A673 (cell line): Measurements from ENCODE around the gene EEIG2.

Experiments used
- EZH2 ChIP-seq: fragments of 200-600 bp; sonication (generic); IDR thresholded peaks from 2 replicates; pipeline ENCODE4 v1.6.1; 2017; ENCODE audit warnings: borderline replicate concordance, low read depth, mild to moderate bottlenecking, mixed read lengths, antibody characterized with exemption, low read length; ENCODE audit not compliant: poor library complexity, severe bottlenecking
- TF ChIP-seq, protein P1 (sequence below): fragments of 300-800, 200-600 bp; sonication (generic); conservative IDR thresholded peaks from 2 replicates; pipeline ENCODE4 v1.5.1; 2017; ENCODE audit warnings: low read depth, mild to moderate bottlenecking, antibody characterized with exemption, low read length, moderate library complexity, mixed read lengths

DNA sequence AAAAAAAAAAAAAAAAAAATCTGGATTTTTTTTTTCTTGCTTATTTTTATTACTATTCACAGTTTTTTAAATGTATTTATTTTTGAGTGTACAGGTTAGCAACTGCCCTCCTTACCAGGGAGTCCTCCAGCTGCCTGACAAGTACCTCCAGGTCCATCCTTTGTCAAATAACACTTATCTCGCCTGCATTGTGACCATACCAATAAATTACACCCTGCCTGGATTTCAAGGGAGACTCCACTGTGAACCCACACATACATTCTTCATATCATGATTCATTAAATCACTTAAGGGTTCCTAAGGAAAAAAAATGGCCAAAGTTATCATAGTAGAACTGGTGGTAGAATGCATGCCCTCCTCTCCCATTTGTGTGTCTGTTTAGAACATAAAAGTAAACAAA, 38.4 kb downstream of the EEIG2 start:
- TF ChIP-seq, protein P1, sequence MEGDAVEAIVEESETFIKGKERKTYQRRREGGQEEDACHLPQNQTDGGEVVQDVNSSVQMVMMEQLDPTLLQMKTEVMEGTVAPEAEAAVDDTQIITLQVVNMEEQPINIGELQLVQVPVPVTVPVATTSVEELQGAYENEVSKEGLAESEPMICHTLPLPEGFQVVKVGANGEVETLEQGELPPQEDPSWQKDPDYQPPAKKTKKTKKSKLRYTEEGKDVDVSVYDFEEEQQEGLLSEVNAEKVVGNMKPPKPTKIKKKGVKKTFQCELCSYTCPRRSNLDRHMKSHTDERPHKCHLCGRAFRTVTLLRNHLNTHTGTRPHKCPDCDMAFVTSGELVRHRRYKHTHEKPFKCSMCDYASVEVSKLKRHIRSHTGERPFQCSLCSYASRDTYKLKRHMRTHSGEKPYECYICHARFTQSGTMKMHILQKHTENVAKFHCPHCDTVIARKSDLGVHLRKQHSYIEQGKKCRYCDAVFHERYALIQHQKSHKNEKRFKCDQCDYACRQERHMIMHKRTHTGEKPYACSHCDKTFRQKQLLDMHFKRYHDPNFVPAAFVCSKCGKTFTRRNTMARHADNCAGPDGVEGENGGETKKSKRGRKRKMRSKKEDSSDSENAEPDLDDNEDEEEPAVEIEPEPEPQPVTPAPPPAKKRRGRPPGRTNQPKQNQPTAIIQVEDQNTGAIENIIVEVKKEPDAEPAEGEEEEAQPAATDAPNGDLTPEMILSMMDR: no peak
- TF ChIP-seq EZH2: no peak
